Mucosa of descending colon (tissue), 3 donors: ENCODE data around the gene ZNF845. TPM values are rescaled to one million over a fixed set of nuclear protein-coding genes. Genes with fewer than 3 reads are reported as not detected.
"Not testable (repeated sequence)": the region's sequence is repeated elsewhere in the genome, so short reads cannot be mapped to it uniquely, and the experiment has no call there.

Experiments
- ATAC-seq: fragments of 200-7000 bp; cut with Tn5 transposase; one replicate; pipeline ENCODE4 v1.9.1; 2020; ENCODE audit warnings: mild to moderate bottlenecking, moderate library complexity
- DNase-seq, 3 donors: peaks; one replicate each; pipeline ENCODE4 v3.0.0-alpha.2; 2020
- H3K36me3 ChIP-seq: fragments of 200-600 bp; one replicate; pipeline ENCODE4 v1.8.0; 2021; ENCODE audit warnings: low read depth, mild to moderate bottlenecking
- H3K4me1 ChIP-seq: fragments of 200-600 bp; one replicate; pipeline ENCODE4 v1.8.0; 2021; ENCODE audit warnings: low read depth, mild to moderate bottlenecking
- H3K4me3 ChIP-seq: fragments of 200-600 bp; one replicate; pipeline ENCODE4 v1.8.0; 2021; ENCODE audit warnings: mild to moderate bottlenecking
- H3K9me3 ChIP-seq: fragments of 200-600 bp; one replicate; pipeline ENCODE4 v1.8.0; 2021; ENCODE audit warnings: mild to moderate bottlenecking
- CTCF ChIP-seq: fragments of 200-600 bp; IDR thresholded peaks from one replicate; pipeline ENCODE4 v1.8.0; 2022; ENCODE audit warnings: antibody characterized with exemption, mild to moderate bottlenecking
- intact Hi-C, 2 donors: fragments of 100-400 bp; cut with DNase I in 1 of 2; cut with micrococcal nuclease in 1 of 2; formaldehyde crosslinking; loops; one replicate each; pipeline versions ENCODE4 v1.11.0 to v1.11.1; 2022; cut with DNase I, micrococcal nuclease
- total RNA-seq, 3 donors: library from RNA; stranded (reverse); fragmentation: NEBNext Ultra II Directional in 2 of 3; extraction: Animal tissue kit (Norgen Biotek cat#: 25700) in 2 of 3; gene quantifications; one replicate each; pipeline versions ENCODE4 v1.2.1 to v1.2.4, GENCODE V29; 2021 to 2023
- donor health status: DM: no; HTN: no; CAD: no; lungs with moderate emphysema.
- donor health status: DM: no; HTN: no; CAD: no.
- donor health status: DM: no; HTN: yes; CAD: no.

Gene ZNF845
- total RNA-seq, 3 donors from 2014 or later, result 6.1 to 7.9 (median 7.6) TPM

GRCh38 chr19:53389571-53389970 is 56.0 kb downstream of the ZNF845 start:
- DNase-seq (no peak), ATAC-seq (no peak)
- no peak overlapping the region for H3K4me3 ChIP-seq
- H3K36me3 ChIP-seq, result no peaks in the 10 kb centered on the region
- intact Hi-C loops, result no loop called here
- TF ChIP-seq CTCF, result no peak
- no peaks in the 10 kb centered on the region for H3K4me1 ChIP-seq
- H3K9me3 ChIP-seq, result peaks cover 59% of the 10 kb centered on the region

- intact Hi-C loops, result no loop called here
- H3K36me3 ChIP-seq, result no peaks in the 10 kb centered on the region
- peak in 1 of 3 donors; percentile 47 for DNase-seq
- ATAC-seq, result no peak
- H3K4me1 ChIP-seq, result no peaks in the 10 kb centered on the region
- no peak overlapping the region for H3K4me3 ChIP-seq
- no peak for TF ChIP-seq CTCF
- H3K9me3 ChIP-seq, result peaks cover 55% of the 10 kb centered on the region
These were observed 56.4 kb downstream of the ZNF845 start for GRCh38 chr19:53389978-53390377.

GRCh38 chr19:53394522-53394973 is 61.0 kb downstream of the ZNF845 start:
- Histone ChIP-seq H3K4me3 (peak overlapping the region; percentile 45), H3K36me3 (peaks cover 4% of the 10 kb centered on the region), H3K9me3 (peaks cover 14% of the 10 kb centered on the region), H3K4me1 (peaks cover 9% of the 10 kb centered on the region)
- intact Hi-C loops, result no loop called here
- ATAC-seq, result peak; percentile 23
- no peak for TF ChIP-seq CTCF
- peak in 2 of 3 donors; percentile 55 to 64 for DNase-seq

GRCh38 chr19:53394974-53395839 is 61.7 kb downstream of the ZNF845 start, which contains the start of gene ZNF765:
TSS of gene ZNF765 (plus strand) at chr19:53395149. CDS start at chr19:53398016, 2,867 bp downstream.
- Histone ChIP-seq H3K9me3 (peaks cover 14% of the 10 kb centered on the region), H3K4me1 (peaks cover 9% of the 10 kb centered on the region), H3K36me3 (peaks cover 4% of the 10 kb centered on the region), H3K4me3 (peak within 1 kb of the TSS; percentile 45)
- intact Hi-C loops, result no loop called here
- ATAC-seq, result peak; percentile 100
- DNase-seq, result peak; percentile 96 to 98 (median 98)
- TF ChIP-seq CTCF, result peak; percentile 48

- H3K4me1 ChIP-seq, H3K36me3 ChIP-seq, intact Hi-C loops, DNase-seq, ATAC-seq: not testable (repeated sequence)
- peak overlapping the region; percentile 45 for H3K4me3 ChIP-seq
- peaks cover 12% of the 10 kb centered on the region for H3K9me3 ChIP-seq
These were observed 62.4 kb downstream of the ZNF845 start for GRCh38 chr19:53395840-53396524.

- DNase-seq (no peak), ATAC-seq (no peak)
- TF ChIP-seq CTCF, result no peak
- intact Hi-C loops, result no loop called here
- peaks cover 9% of the 10 kb centered on the region for H3K4me1 ChIP-seq
- H3K9me3 ChIP-seq, result peaks cover 15% of the 10 kb centered on the region
- H3K36me3 ChIP-seq, result peaks cover 4% of the 10 kb centered on the region
- H3K4me3 ChIP-seq, result no peak overlapping the region
These were observed 62.9 kb downstream of the ZNF845 start for GRCh38 chr19:53396525-53396868.

- H3K4me3 ChIP-seq, intact Hi-C loops, DNase-seq, H3K4me1 ChIP-seq, ATAC-seq, H3K36me3 ChIP-seq: not testable (repeated sequence)
- H3K9me3 ChIP-seq, result peaks cover 25% of the 10 kb centered on the region
These were observed 64.4 kb downstream of the ZNF845 start for GRCh38 chr19:53397918-53398317.
